ENCODE measurements around the gene ATP2C2.

The ATP2C2 gene

DNA sequence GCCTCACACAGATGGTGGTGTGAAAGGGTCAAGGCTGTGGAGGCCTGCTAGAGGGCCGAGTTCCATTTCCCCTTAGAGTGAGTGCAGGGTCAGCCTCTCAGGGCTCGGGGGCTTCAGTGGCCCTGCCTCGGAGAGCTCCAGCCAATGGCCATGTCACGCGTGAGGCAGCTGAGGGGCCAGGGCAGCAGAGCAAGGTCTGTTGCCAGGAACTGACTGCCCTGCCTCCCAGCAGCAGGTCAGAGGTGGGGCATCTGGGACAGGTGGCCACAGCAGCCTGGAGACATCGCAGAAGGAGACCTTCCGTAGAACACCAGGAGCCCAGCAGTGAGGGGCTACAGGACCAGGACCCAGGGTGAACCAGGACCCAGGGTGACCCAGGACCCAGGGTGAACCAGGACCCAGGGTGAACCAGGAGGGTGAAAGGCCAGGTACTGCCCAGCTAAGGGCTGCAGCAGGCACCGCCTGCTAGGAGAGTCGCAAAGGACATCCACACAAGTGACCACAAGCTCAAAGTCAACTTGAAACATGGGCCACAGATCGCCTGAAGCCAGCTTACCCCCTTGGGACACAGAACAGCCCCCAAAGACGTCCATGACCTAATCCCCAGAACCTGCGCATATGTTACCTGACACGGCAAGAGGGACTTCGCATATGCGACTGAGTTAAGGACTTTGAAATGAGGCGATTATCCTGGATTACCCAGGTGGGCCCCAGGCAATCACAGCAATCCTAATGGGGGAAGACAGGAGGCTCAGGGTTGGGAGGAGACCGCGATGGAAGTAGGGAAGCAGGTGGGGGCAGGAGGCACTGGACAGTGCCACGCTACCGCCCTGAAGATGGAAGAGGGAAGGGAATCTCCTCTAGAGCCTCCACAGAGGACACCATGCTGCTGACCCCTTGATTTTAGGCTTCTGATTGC, 141.0 kb downstream of the ATP2C2 start:
- Histone ChIP-seq H3K4me2 (ENCODE audit: low read depth, low read length) (no peak overlapping the region), H3F3A (ENCODE audit: insufficient read depth, low read length) (peaks cover 8% of the 10 kb centered on the region; the same call in 1 of the 2 replicates), H3K9me3 (replicated peaks; ENCODE audit: insufficient read depth, low read length) (no peaks in the 10 kb centered on the region), H3K79me2 (ENCODE audit: low read length) (no peaks in the 10 kb centered on the region), H3K9ac (ENCODE audit: low read length) (no peak overlapping the region), H3K4me1 (ENCODE audit: low read length) (peaks cover 13% of the 10 kb centered on the region), H3K36me3 (replicated peaks; ENCODE audit: insufficient read depth, low read length) (no peaks in the 10 kb centered on the region), H3K4me3 (ENCODE audit: low read length) (no peak overlapping the region), H4K20me1 (ENCODE audit: insufficient read depth, low read length) (no peaks in the 10 kb centered on the region), H3K27me3 (replicated peaks; ENCODE audit: insufficient read depth, low read length) (no peaks in the 10 kb centered on the region), H3K9me2 (replicated peaks; ENCODE audit: insufficient read depth, low read length) (no peaks in the 10 kb centered on the region), H2AFZ (ENCODE audit: low read length) (no peak overlapping the region), H3K27ac (ENCODE audit: low read length) (no peak overlapping the region)
- TF ChIP-seq, protein P1, sequence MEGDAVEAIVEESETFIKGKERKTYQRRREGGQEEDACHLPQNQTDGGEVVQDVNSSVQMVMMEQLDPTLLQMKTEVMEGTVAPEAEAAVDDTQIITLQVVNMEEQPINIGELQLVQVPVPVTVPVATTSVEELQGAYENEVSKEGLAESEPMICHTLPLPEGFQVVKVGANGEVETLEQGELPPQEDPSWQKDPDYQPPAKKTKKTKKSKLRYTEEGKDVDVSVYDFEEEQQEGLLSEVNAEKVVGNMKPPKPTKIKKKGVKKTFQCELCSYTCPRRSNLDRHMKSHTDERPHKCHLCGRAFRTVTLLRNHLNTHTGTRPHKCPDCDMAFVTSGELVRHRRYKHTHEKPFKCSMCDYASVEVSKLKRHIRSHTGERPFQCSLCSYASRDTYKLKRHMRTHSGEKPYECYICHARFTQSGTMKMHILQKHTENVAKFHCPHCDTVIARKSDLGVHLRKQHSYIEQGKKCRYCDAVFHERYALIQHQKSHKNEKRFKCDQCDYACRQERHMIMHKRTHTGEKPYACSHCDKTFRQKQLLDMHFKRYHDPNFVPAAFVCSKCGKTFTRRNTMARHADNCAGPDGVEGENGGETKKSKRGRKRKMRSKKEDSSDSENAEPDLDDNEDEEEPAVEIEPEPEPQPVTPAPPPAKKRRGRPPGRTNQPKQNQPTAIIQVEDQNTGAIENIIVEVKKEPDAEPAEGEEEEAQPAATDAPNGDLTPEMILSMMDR (IDR thresholded peaks at IDR 0.05; ENCODE audit: low read length), result no peak
- TF ChIP-seq EZH2 (optimal IDR thresholded peaks at IDR 0.05; ENCODE audit: low read depth, low read length) (no peak), EZH2phosphoT487 (IDR thresholded peaks at IDR 0.05; ENCODE audit: low read length) (no peak)
- no peak for DNase-seq

DNA sequence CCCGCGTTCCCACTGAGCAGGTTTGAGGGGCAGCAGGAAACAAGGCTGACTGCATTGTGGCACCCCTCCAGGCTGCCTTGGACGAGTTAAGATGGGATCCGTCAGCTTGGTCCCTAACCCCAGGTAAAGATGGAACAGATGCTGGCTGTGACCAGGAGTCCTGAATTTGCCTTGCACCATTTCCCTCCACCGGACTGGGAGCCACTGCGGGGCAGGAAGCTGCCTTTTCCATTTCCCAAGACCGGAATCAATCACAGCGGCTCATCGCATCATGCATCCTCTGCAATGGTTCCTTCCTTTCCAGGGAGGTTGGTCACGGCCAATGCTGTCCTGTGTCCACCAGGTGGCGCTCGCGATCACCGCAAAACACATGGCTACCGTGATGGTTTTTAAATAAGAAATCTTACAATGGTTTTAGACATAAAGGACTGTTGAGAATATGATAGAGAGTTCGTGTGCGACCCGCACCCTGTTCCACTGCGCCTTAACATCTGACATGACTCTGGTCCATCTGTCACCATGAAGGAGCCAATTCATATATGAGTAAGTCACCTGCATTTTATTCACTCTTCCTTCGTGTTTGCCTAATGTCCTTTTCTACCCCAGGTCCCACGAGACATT, 143.0 kb downstream of the ATP2C2 start:
- Histone ChIP-seq H3K9ac (ENCODE audit: low read length) (no peak overlapping the region), H3K4me3 (ENCODE audit: low read length) (no peak overlapping the region)

DNA sequence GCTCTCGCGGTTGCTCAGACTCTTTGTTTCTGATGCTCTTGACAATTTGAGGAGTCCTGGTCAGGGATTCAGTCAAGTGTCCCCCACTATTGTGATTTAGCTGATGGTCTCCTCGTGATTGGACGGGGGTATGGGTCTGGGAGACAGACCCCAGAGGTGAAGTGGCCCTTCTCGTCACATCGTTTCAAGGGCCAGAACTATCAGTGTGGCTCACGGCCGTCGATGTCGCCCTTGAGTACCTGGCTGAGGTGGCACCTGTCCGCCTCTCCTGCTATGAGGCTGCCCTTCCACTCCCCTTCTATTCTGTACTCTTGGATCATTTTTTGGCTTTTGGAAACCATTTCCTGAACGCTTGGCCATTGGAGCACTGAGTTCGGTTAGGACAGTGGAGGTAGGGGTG, 143.5 kb downstream of the ATP2C2 start:
- peaks cover 7% of the 10 kb centered on the region for H3F3A ChIP-seq (ENCODE audit: insufficient read depth, low read length)
- H3K27me3 ChIP-seq (replicated peaks; ENCODE audit: insufficient read depth, low read length), result no peaks in the 10 kb centered on the region
- H3K4me3 ChIP-seq (ENCODE audit: low read length), result no peak overlapping the region
- 0 out of 2 replicates have a peak overlapping the region, but pooled peaks have one; percentile 21 for H3K4me2 ChIP-seq (ENCODE audit: low read depth, low read length)
- no peak for DNase-seq
- no peaks in the 10 kb centered on the region for H3K9me3 ChIP-seq (replicated peaks; ENCODE audit: insufficient read depth, low read length)
- peaks cover 14% of the 10 kb centered on the region for H3K4me1 ChIP-seq (ENCODE audit: low read length)
- no peak overlapping the region for H3K27ac ChIP-seq (ENCODE audit: low read length)
- no peaks in the 10 kb centered on the region for H3K36me3 ChIP-seq (replicated peaks; ENCODE audit: insufficient read depth, low read length)
- no peaks in the 10 kb centered on the region for H4K20me1 ChIP-seq (ENCODE audit: insufficient read depth, low read length)
- no peaks in the 10 kb centered on the region for H3K79me2 ChIP-seq (ENCODE audit: low read length)
- no peak overlapping the region for H3K9ac ChIP-seq (ENCODE audit: low read length)
- no peak for TF ChIP-seq EZH2phosphoT487 (IDR thresholded peaks at IDR 0.05; ENCODE audit: low read length)
- TF ChIP-seq, protein P1 (IDR thresholded peaks at IDR 0.05; ENCODE audit: low read length), result no peak
- TF ChIP-seq EZH2 (optimal IDR thresholded peaks at IDR 0.05; ENCODE audit: low read depth, low read length), result no peak
- H2AFZ ChIP-seq (ENCODE audit: low read length), result no peak overlapping the region
- H3K9me2 ChIP-seq (replicated peaks; ENCODE audit: insufficient read depth, low read length), result no peaks in the 10 kb centered on the region

More for the DNA sequence above, 143.0 kb downstream of the ATP2C2 start:
- Histone ChIP-seq H3K27ac (ENCODE audit: low read length) (no peak overlapping the region), H3F3A (ENCODE audit: insufficient read depth, low read length) (peaks cover 8% of the 10 kb centered on the region), H3K4me1 (ENCODE audit: low read length) (peaks cover 14% of the 10 kb centered on the region), H3K36me3 (replicated peaks; ENCODE audit: insufficient read depth, low read length) (no peaks in the 10 kb centered on the region), H3K79me2 (ENCODE audit: low read length) (no peaks in the 10 kb centered on the region), H2AFZ (ENCODE audit: low read length) (no peak overlapping the region), H3K27me3 (replicated peaks; ENCODE audit: insufficient read depth, low read length) (no peaks in the 10 kb centered on the region), H4K20me1 (ENCODE audit: insufficient read depth, low read length) (no peaks in the 10 kb centered on the region), H3K9me3 (replicated peaks; ENCODE audit: insufficient read depth, low read length) (no peaks in the 10 kb centered on the region), H3K9me2 (replicated peaks; ENCODE audit: insufficient read depth, low read length) (no peaks in the 10 kb centered on the region), H3K4me2 (ENCODE audit: low read depth, low read length) (0 out of 2 replicates have a peak overlapping the region, but pooled peaks have one; percentile 21)
- peak; percentile 35 for DNase-seq
- TF ChIP-seq, protein P1 (IDR thresholded peaks at IDR 0.05; ENCODE audit: low read length), result peak; percentile 72
- TF ChIP-seq EZH2 (optimal IDR thresholded peaks at IDR 0.05; ENCODE audit: low read depth, low read length), result no peak
